ENCODE data around the gene HGS. TPM values are rescaled to one million over a fixed set of nuclear protein-coding genes. Genes with fewer than 3 reads are reported as not detected.
A peak's percentile ranks its signal among the peaks of the same experiment; 100 is the strongest.

HGS gene
- total and polyA plus RNA-seq, 2 of the 13 experiments (the other 11 are each of a cell fraction or from before 2014, with no cell fraction given): 73.3 to 78.1 TPM

- 0 out of 2 replicates have a peak, but pooled peaks have one; percentile 47 for TF ChIP-seq ZNF142 (CRISPR knock-in tag; IDR thresholded peaks at IDR 0.05)
- no peak for TF ChIP-seq PLSCR1 (CRISPR knock-in tag; IDR thresholded peaks at IDR 0.05; ENCODE audit: borderline replicate concordance)
- no peak for TF ChIP-seq TCF7 (IDR thresholded peaks at IDR 0.05; ENCODE audit: low read depth)
- TF ChIP-seq ZNF136 (CRISPR knock-in tag; IDR thresholded peaks at IDR 0.05; ENCODE audit: low read depth): peak; percentile 58; the same call in 1 of the 2 replicates
- no peak for TF ChIP-seq ZNF652 (CRISPR knock-in tag; IDR thresholded peaks at IDR 0.05; ENCODE audit: borderline replicate concordance, low read depth)
- TF ChIP-seq ZNF333 (CRISPR knock-in tag; IDR thresholded peaks at IDR 0.05; ENCODE audit: borderline replicate concordance): no peak
- TF ChIP-seq TFAP4 (IDR thresholded peaks at IDR 0.05; ENCODE audit: borderline replicate concordance, low read depth): no peak
These were observed 47.8 kb upstream of the HGS start (continued) for GRCh38 chr17:81635973-81636504.
